Caco-2 (cell line): ENCODE data around the gene ATL2. TPM values are rescaled to one million over a fixed set of nuclear protein-coding genes. Genes with fewer than 3 reads are reported as not detected.
"Not testable (repeated sequence)": the region's sequence is repeated elsewhere in the genome, so short reads cannot be mapped to it uniquely, and the experiment has no call there.

Experiments used
- BruUV-seq: library from RNA; stranded (reverse); fragments of 400-500 nt; replicated peaks from 2 replicates; lab custom pipeline; 2021; lab: Mats Ljungman, UMichigan
- CTCF ChIA-PET: fragments of 300-600 bp; sonication (Branson Sonifier 250); formaldehyde crosslinking; loops from one replicate; lab custom pipeline; 2022; ENCODE audit warnings: antibody characterized with exemption; lab: Charles Lee
- POLR2A ChIA-PET: fragments of 300-600 bp; sonication (Branson Sonifier 250); formaldehyde crosslinking; loops from one replicate; lab custom pipeline; 2022; ENCODE audit warnings: antibody characterized with exemption; lab: Charles Lee
- DNase-seq, 2 experiments: peaks; one replicate each; pipeline versions ENCODE4 v3.0.0 to v3.0.0-alpha.2; 2020 to 2022
- H3K27me3 ChIP-seq: replicated peaks from 2 replicates; pipeline ENCODE4 v1.6.0; 2011; ENCODE audit warnings: low read length; ENCODE audit not compliant: control insufficient read depth, insufficient read depth
- H3K36me3 ChIP-seq: 2 replicates; pipeline ENCODE4 v1.5.1; 2011; ENCODE audit warnings: low read length; ENCODE audit not compliant: control insufficient read depth, insufficient read depth
- H3K4me1 ChIP-seq: fragments of 250-450 bp; sonication (Bioruptor Pico); 2 replicates; pipeline ENCODE4 v1.5.1; 2020; ENCODE audit warnings: mild to moderate bottlenecking
- H3K4me3 ChIP-seq: 2 replicates; pipeline ENCODE4 v1.5.1; 2011; ENCODE audit warnings: low read depth, mild to moderate bottlenecking, control low read depth, low read length
- H3K9me3 ChIP-seq: fragments of 250-450 bp; sonication (Bioruptor Pico); 2 replicates; pipeline ENCODE4 v1.5.1; 2020; ENCODE audit warnings: mild to moderate bottlenecking, moderate library complexity
- H3K27ac Mint-ChIP-seq: one replicate; pipeline ENCODE4 v1.8.0; 2022; ENCODE audit warnings: mixed read lengths; ENCODE audit not compliant: unreplicated experiment
- H3K27me3 Mint-ChIP-seq: one replicate; pipeline ENCODE4 v1.8.0; 2022; ENCODE audit warnings: mixed read lengths; ENCODE audit not compliant: insufficient read depth, unreplicated experiment
- H3K36me3 Mint-ChIP-seq: one replicate; pipeline ENCODE4 v1.8.0; 2022; ENCODE audit warnings: mild to moderate bottlenecking, mixed read lengths; ENCODE audit not compliant: insufficient read depth, unreplicated experiment
- H3K4me1 Mint-ChIP-seq: one replicate; pipeline ENCODE4 v1.8.0; 2022; ENCODE audit warnings: low read depth, mixed read lengths; ENCODE audit not compliant: unreplicated experiment
- H3K4me3 Mint-ChIP-seq: one replicate; pipeline ENCODE4 v1.8.0; 2022; ENCODE audit warnings: mild to moderate bottlenecking, moderate library complexity, mixed read lengths; ENCODE audit not compliant: unreplicated experiment
- H3K9me3 Mint-ChIP-seq: one replicate; pipeline ENCODE4 v1.8.0; 2022; ENCODE audit warnings: mixed read lengths; ENCODE audit not compliant: unreplicated experiment
- CTCF ChIP-seq, 2 experiments: fragments of 200-600 bp in 1 of 2; IDR thresholded peaks; 1 replicate in 1 of 2; 2 replicates in 1 of 2; pipeline versions ENCODE4 v1.5.1 to v1.8.0; 2011 to 2022; ENCODE audit warnings: antibody characterized with exemption in 1 of 2, control low read depth in 1 of 2, inconsistent platforms in 1 of 2, low read depth in 1 of 2, low read length in 1 of 2, mild to moderate bottlenecking in 1 of 2, moderate library complexity in 1 of 2; ENCODE audit not compliant: insufficient read depth in 1 of 2, severe bottlenecking in 1 of 2, unreplicated experiment in 1 of 2
- intact Hi-C: fragments of 100-400 bp; cut with micrococcal nuclease; formaldehyde crosslinking; loops from one replicate; pipeline ENCODE4 v1.10.0; 2022; ENCODE audit not compliant: unreplicated experiment
- total RNA-seq: library from RNA; stranded (reverse); gene quantifications from 2 replicates; pipeline ENCODE4 v1.2.3, GENCODE V29; 2022

Gene ATL2
- total RNA-seq, 1 experiment from 2014 or later = 107 TPM

- no peak overlapping the region for H3K4me3 Mint-ChIP-seq
- peaks cover 31% of the 10 kb centered on the region for H3K4me1 Mint-ChIP-seq
- Histone ChIP-seq H3K36me3 (no peaks in the 10 kb centered on the region; the same call in none of the 2 replicates), H3K27me3 (no peaks in the 10 kb centered on the region), H3K9me3 (no peaks in the 10 kb centered on the region), H3K4me1 (no peaks in the 10 kb centered on the region), H3K4me3 (no peak overlapping the region)
- no peaks in the 10 kb centered on the region for H3K9me3 Mint-ChIP-seq
- H3K36me3 Mint-ChIP-seq = peaks cover 76% of the 10 kb centered on the region
- no peak for TF ChIP-seq CTCF (IDR thresholded peaks at IDR 0.05; ENCODE audit: insufficient read depth in 1 of 2, low read depth in 1 of 2, low read length in 1 of 2, severe bottlenecking in 1 of 2, unreplicated experiment in 1 of 2)
- no peak overlapping the region for H3K27ac Mint-ChIP-seq
- ChIA-PET POLR2A (no interaction called here), CTCF (interaction anchor here (0.6 kb wide), 2 partner anchors 55 to 149 kb away, joined by 4 read pairs; no protein-coding TSS in a partner anchor)
- no peaks in the 10 kb centered on the region for H3K27me3 Mint-ChIP-seq
- BruUV-seq = no TSS peak
- DNase-seq = no peak
- intact Hi-C loops = no loop called here
These were observed 54.7 kb downstream of the ATL2 start for GRCh38 chr2:38322224-38322914.

- peaks cover 85% of the 10 kb centered on the region for H3K36me3 Mint-ChIP-seq
- BruUV-seq, H3K36me3 ChIP-seq, H3K27ac Mint-ChIP-seq, H3K27me3 Mint-ChIP-seq, H3K4me1 Mint-ChIP-seq, H3K9me3 Mint-ChIP-seq, DNase-seq, H3K4me3 Mint-ChIP-seq, H3K4me1 ChIP-seq, H3K9me3 ChIP-seq, H3K4me3 ChIP-seq, H3K27me3 ChIP-seq, POLR2A ChIA-PET: not testable (repeated sequence)
- intact Hi-C loops = loop anchor here (5.0 kb wide), 1 partner anchor 128 kb away; no protein-coding TSS in a partner anchor
- CTCF ChIA-PET = interaction anchor here (1.5 kb wide), 1 partner anchor 57 kb away, joined by 3 read pairs; no protein-coding TSS in a partner anchor
These were observed 57.8 kb downstream of the ATL2 start for GRCh38 chr2:38319240-38319639.

GRCh38 chr2:38317725-38318124, 59.3 kb downstream of the ATL2 start:
- Mint-ChIP-seq H3K36me3 (peaks cover 88% of the 10 kb centered on the region), H3K4me3 (no peak overlapping the region)
- BruUV-seq = no TSS peak

More at GRCh38 chr2:38317725-38318124, 59.3 kb downstream of the ATL2 start:
- Histone ChIP-seq H3K36me3 (no peaks in the 10 kb centered on the region; the same call in 1 of the 2 replicates), H3K9me3 (no peaks in the 10 kb centered on the region), H3K4me3 (no peak overlapping the region), H3K27me3 (no peaks in the 10 kb centered on the region), H3K4me1 (no peaks in the 10 kb centered on the region)
- ChIA-PET CTCF (interaction anchor here (1.3 to 1.5 kb wide), 3 partner anchors 58 to 190 kb away, joined by 3 to 5 read pairs (median 5); no protein-coding TSS in a partner anchor), POLR2A (no interaction called here)
- H3K9me3 Mint-ChIP-seq = no peaks in the 10 kb centered on the region
- no peaks in the 10 kb centered on the region for H3K4me1 Mint-ChIP-seq
- no peak for TF ChIP-seq CTCF (IDR thresholded peaks at IDR 0.05; ENCODE audit: insufficient read depth in 1 of 2, low read depth in 1 of 2, low read length in 1 of 2, severe bottlenecking in 1 of 2, unreplicated experiment in 1 of 2)
- intact Hi-C loops = loop anchor here (2.0 to 5.0 kb wide), 2 partner anchors 59 to 130 kb away; partner anchors contain the start of gene ATL2
- no peaks in the 10 kb centered on the region for H3K27me3 Mint-ChIP-seq
- no peak overlapping the region for H3K27ac Mint-ChIP-seq
- no peak for DNase-seq
